PC-9 (cell line): ENCODE measurements around the gene GYPB.

Experiments
- EZH2 ChIP-seq: fragments of 200-600 bp; sonication (generic); IDR thresholded peaks from 2 replicates; pipeline ENCODE4 v1.8.0; 2017; ENCODE audit warnings: antibody characterized with exemption, low read depth
- TF ChIP-seq, protein P1 (sequence below): fragments of 200-600 bp; sonication (generic); conservative IDR thresholded peaks from 2 replicates; pipeline ENCODE4 v1.6.1; 2017; ENCODE audit warnings: mixed run types, antibody characterized with exemption, mild to moderate bottlenecking, moderate library complexity

DNA sequence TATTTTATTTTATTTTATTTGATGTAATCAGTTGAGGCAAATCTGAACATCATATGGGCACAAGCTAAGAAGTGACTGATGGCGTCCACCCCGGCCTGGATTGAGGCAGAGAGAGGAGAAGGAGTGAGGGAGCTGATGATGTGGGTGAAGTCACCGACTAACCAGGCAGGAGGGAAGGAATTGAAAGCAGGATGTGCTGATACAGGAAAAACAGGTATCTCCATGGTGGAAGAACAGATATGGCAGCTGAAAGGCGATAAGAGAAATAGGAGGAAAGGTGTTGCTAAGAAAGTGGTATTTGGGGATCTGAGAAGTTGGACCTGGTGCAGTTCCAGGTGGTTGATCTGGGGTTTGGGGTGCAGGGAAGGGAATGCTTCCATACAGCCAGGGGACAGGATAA lies 37.6 kb upstream of the GYPB start:
- TF ChIP-seq, protein P1, sequence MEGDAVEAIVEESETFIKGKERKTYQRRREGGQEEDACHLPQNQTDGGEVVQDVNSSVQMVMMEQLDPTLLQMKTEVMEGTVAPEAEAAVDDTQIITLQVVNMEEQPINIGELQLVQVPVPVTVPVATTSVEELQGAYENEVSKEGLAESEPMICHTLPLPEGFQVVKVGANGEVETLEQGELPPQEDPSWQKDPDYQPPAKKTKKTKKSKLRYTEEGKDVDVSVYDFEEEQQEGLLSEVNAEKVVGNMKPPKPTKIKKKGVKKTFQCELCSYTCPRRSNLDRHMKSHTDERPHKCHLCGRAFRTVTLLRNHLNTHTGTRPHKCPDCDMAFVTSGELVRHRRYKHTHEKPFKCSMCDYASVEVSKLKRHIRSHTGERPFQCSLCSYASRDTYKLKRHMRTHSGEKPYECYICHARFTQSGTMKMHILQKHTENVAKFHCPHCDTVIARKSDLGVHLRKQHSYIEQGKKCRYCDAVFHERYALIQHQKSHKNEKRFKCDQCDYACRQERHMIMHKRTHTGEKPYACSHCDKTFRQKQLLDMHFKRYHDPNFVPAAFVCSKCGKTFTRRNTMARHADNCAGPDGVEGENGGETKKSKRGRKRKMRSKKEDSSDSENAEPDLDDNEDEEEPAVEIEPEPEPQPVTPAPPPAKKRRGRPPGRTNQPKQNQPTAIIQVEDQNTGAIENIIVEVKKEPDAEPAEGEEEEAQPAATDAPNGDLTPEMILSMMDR = no peak
- TF ChIP-seq EZH2 = no peak
